HG03460 (cell line): Measurements from ENCODE around the gene NCS1.

Experiments used
- ATAC-seq: cut with Tn5 transposase; IDR thresholded peaks from one replicate; pipeline ENCODE4 v1.9.1; 2021; ENCODE audit not compliant: unreplicated experiment

Gene NCS1

GRCh38 chr9:130147198-130147597 is 25.0 kb upstream of the NCS1 start:
- ATAC-seq = no peak

GRCh38 chr9:130147910-130148309 is 24.3 kb upstream of the NCS1 start:
- ATAC-seq = no peak

- ATAC-seq = no peak
These were observed 23.2 kb upstream of the NCS1 start for GRCh38 chr9:130149031-130149430.

- no peak for ATAC-seq
These were observed 22.4 kb upstream of the NCS1 start for GRCh38 chr9:130149654-130150286.

- ATAC-seq = no peak
These were observed 21.3 kb upstream of the NCS1 start for GRCh38 chr9:130150779-130151382.

DNA sequence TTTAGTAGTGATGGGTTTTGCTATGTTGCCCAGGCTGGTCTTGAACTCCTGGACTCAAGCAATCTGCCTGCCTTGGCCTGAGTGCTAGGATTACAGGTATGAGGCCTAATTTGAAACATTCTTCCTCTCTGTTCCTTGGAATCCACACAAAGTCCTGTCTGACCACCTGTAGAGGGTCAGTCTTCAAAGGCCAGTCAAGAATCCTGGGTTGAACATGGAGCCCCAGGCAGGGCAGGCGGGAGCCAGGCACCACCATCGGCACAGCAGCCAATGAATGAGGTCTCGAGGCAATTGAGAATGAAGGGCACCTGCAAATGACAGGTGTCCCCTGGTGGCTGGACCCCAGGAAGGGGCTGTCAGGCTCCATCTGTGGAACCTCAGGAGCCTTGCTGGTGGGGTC is 17.4 kb upstream of the NCS1 start:
- no peak for ATAC-seq

DNA sequence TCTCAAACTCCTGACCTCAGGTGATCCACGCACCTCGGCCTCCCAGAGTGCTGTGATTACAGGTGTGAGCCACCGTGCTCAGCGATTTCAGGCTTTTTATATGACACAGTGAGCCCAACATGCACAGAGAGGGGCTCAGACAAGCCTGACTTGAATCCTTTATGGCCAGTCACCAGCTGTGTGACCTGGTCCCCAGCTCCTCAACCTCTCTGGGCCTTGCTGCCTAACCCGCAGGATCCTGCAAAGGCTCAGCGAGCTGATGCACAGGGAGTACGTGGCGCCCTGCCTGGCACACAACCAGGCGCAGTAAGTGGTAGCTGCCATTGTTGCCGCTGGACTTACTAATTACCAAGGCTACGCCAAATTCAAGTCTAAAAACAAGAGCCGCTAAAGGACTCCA is 16.6 kb upstream of the NCS1 start:
- ATAC-seq = no peak

GRCh38 chr9:130156672-130157071 is 15.5 kb upstream of the NCS1 start:
- ATAC-seq = no peak

DNA sequence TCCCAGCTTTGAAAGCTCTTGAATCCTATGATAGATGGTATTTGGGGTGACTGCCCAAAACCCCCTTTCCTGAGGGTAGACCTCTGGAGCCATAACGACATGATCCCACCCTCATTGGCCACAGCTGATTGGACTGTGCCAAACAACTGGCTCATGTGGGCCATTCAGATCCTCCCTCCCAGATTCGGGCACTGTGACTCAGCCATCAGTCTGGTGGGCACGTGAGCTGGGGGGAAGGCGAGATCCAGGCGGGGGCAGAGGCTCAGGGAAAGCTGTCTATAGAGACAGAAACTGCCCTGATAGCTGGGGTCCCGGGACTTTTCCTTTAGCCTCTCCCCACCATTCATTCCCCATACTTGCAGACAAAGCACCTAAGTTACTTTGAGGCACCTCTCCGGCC is 15.1 kb upstream of the NCS1 start:
- ATAC-seq = no peak

GRCh38 chr9:130158001-130158400 is 14.2 kb upstream of the NCS1 start:
- ATAC-seq = no peak

- ATAC-seq = no peak
These were observed 13.1 kb upstream of the NCS1 start for GRCh38 chr9:130159057-130159456.

DNA sequence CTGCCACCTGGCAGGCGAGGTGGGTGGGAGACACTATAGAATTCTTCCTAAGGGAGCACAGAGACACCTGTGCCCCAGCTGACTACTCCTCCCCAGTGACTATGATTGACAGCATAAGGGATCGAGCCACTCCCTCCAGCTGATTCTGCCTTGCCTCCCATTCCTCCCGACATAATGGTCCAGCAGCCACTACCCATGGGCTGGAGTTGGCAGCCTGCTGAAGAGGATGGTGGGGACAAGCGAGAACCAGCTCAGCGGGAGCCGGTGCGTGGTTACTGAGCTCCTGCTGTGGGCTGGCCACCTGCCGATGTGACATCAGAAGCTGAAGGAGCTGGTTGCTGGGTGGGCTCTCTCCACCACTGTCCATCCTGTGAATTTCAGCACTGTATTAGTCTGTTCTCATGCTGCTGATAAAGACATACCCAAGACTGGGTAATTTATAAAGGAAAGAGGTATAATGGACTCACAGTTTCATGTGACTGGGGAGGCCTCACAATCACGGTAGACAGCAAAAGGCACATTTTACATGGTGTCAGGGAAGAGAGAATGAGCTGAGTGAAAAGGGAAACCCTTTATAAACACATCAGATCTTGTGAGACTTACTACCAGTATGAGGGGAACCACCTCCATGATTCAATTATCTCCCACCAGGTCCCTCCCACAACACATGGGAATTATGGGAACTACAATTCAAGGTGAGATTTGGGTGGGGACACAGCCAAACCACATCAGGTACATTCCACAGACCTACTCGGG is 12.1 kb upstream of the NCS1 start:
- ATAC-seq = no peak

- ATAC-seq = no peak
These were observed 11.2 kb upstream of the NCS1 start for GRCh38 chr9:130160862-130161470.

DNA sequence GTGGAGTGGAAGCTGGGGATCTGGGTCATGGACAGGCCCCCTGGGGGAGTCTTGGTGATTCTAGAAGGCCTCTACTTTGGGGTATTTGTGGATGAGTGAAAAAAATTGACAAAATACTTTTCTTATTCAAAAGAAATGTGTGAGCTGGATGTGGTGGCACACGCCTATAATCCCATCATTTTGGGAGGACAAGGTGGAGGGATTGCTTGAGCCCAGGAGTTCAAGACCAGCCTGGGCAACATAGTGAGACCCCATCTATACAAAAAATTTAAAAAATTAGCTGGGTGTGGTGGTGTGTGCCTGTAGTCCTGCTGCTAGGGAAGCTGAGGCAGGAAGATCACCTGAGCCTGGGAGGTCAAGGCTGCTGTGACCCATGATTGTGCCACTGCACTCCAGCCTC is 6.6 kb upstream of the NCS1 start:
- no peak for ATAC-seq

- no peak for ATAC-seq
These were observed 5.8 kb upstream of the NCS1 start for GRCh38 chr9:130166399-130166798.

DNA sequence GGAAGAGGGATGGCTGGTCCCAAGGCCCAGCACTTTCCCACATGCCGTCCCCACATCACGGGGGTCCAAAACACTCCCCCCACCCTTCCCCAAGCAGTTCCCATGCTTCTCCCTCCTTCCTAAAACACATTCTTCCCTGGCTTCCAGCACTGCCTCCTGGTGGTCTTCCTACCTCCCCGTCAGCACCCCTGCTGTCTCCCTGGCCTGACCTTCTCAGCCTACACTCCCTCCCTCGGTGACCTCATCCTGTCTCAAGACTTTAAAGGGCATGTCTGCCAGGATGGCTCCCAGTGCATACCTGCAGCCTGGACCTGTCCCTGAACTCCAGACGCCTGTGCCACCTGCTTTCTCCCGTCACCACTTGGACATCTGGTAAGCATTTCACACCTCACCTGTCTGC is 4.3 kb upstream of the NCS1 start:
- no peak for ATAC-seq

GRCh38 chr9:130171226-130172148 is 717 bp upstream of the NCS1 start:
- no peak for ATAC-seq

- ATAC-seq = no peak
These were observed 858 bp downstream of the NCS1 start for GRCh38 chr9:130172858-130173665.

DNA sequence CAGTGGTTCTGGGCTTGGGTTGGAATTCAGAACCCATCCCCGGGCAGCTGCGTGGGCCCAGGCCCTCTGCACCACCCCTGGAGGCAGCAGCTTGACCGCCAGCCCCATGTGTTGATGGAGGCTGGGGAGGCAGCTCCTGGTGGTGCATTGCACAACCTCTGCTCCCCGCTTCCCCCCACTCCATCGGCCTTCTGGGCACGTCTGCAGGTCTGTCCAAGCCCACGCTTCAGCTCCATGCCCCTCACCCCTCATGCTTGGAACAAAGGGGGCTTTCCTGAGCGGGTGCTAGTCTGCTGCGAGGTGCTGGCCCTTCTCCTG is 1.4 kb downstream of the NCS1 start:
- ATAC-seq = no peak

- ATAC-seq = no peak
These were observed 1.8 kb downstream of the NCS1 start for GRCh38 chr9:130174025-130174424.
